ENCODE results near the gene MYB.

DNA sequence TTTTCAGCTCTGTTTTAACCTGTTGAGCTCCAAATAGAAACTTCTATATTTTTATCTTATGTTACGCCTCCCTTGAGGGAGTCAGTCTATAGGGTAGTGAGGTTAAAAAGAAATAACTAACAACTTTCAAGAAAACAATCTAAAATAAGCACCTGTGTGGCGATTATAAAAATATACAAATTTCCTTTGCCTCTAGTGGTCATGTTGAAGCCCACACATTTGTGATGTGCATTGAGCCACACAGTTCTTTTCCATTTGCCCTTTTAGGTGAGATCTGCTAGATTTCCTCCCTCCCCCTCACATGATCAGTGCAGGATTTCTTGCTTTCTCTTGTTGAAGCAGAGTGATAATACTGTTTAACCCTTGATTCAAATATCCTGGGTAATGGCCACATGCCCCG is 84.2 kb downstream of the MYB start:
- TF ChIP-seq, protein P1, sequence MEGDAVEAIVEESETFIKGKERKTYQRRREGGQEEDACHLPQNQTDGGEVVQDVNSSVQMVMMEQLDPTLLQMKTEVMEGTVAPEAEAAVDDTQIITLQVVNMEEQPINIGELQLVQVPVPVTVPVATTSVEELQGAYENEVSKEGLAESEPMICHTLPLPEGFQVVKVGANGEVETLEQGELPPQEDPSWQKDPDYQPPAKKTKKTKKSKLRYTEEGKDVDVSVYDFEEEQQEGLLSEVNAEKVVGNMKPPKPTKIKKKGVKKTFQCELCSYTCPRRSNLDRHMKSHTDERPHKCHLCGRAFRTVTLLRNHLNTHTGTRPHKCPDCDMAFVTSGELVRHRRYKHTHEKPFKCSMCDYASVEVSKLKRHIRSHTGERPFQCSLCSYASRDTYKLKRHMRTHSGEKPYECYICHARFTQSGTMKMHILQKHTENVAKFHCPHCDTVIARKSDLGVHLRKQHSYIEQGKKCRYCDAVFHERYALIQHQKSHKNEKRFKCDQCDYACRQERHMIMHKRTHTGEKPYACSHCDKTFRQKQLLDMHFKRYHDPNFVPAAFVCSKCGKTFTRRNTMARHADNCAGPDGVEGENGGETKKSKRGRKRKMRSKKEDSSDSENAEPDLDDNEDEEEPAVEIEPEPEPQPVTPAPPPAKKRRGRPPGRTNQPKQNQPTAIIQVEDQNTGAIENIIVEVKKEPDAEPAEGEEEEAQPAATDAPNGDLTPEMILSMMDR (IDR thresholded peaks at IDR 0.05) = no peak
- TF ChIP-seq POLR2A (IDR thresholded peaks at IDR 0.05) = no peak
